Loucy (cell line): ENCODE results near the gene ZNF608.

Experiments used
- H2AFZ ChIP-seq: fragments of 200-600 bp; sonication (generic); 2 replicates; pipeline ENCODE4 v1.6.0; 2016; ENCODE audit warnings: antibody characterized with exemption, mild to moderate bottlenecking, low read length, moderate library complexity
- H3F3A ChIP-seq: fragments of 200-600 bp; 2 replicates; pipeline ENCODE4 v1.6.0; 2016; ENCODE audit warnings: antibody characterized with exemption, low read depth, mild to moderate bottlenecking
- H3K27me3 ChIP-seq: fragments of 200-600 bp; sonication (generic); 2 replicates; pipeline ENCODE4 v1.6.1; 2014; ENCODE audit warnings: low read length, mild to moderate bottlenecking; ENCODE audit not compliant: insufficient read depth, poor library complexity, severe bottlenecking
- H3K36me3 ChIP-seq: fragments of 200-600 bp; sonication (generic); 2 replicates; pipeline ENCODE4 v1.6.1; 2016; ENCODE audit warnings: low read length; ENCODE audit not compliant: insufficient read depth
- H3K4me1 ChIP-seq: fragments of 200-600 bp; sonication (generic); 2 replicates; pipeline ENCODE4 v1.5.1; 2014; ENCODE audit warnings: low read length, mild to moderate bottlenecking; ENCODE audit not compliant: insufficient read depth, poor library complexity, severe bottlenecking
- H3K4me2 ChIP-seq: fragments of 200-600 bp; sonication (generic); 2 replicates; pipeline ENCODE4 v1.6.0; 2014; ENCODE audit warnings: antibody characterized with exemption, low read length, low read depth, mild to moderate bottlenecking; ENCODE audit not compliant: poor library complexity, severe bottlenecking
- H3K4me3 ChIP-seq: fragments of 200-600 bp; sonication (generic); 2 replicates; pipeline ENCODE4 v1.5.1; 2014; ENCODE audit warnings: low read length, mild to moderate bottlenecking, mixed read lengths; ENCODE audit not compliant: poor library complexity, severe bottlenecking
- H3K79me2 ChIP-seq: fragments of 200-600 bp; sonication (generic); 2 replicates; pipeline ENCODE4 v1.6.1; 2014; ENCODE audit warnings: low read length; ENCODE audit not compliant: insufficient read depth
- H3K9ac ChIP-seq: fragments of 200-600 bp; sonication (generic); 2 replicates; pipeline ENCODE4 v1.6.0; 2014; ENCODE audit warnings: mild to moderate bottlenecking, low read depth, low read length, moderate library complexity; ENCODE audit not compliant: poor library complexity, severe bottlenecking
- H3K9me2 ChIP-seq: fragments of 200-600 bp; sonication (generic); replicated peaks from 2 replicates; pipeline ENCODE4 v1.6.1; 2016; ENCODE audit warnings: low read depth, low read length, mixed read lengths
- H3K9me3 ChIP-seq: fragments of 200-600 bp; sonication (generic); 2 replicates; pipeline ENCODE4 v1.6.1; 2014; ENCODE audit warnings: mild to moderate bottlenecking, antibody characterized with exemption, low read length, low read depth; ENCODE audit not compliant: insufficient read depth
- H4K20me1 ChIP-seq: fragments of 200-600 bp; sonication (generic); 2 replicates; pipeline ENCODE4 v1.6.0; 2014; ENCODE audit warnings: antibody characterized with exemption, low read length, mild to moderate bottlenecking; ENCODE audit not compliant: insufficient read depth, poor library complexity, severe bottlenecking
- EZH2phosphoT487 ChIP-seq: fragments of 200-600 bp; IDR thresholded peaks from 2 replicates; pipeline ENCODE4 v1.6.1; 2018; ENCODE audit warnings: antibody characterized with exemption, mild to moderate bottlenecking, moderate library complexity, borderline replicate concordance
- TF ChIP-seq, protein P1 (sequence below): fragments of 200-600 bp; sonication (generic); conservative IDR thresholded peaks from 2 replicates; pipeline ENCODE4 v1.5.1; 2014; ENCODE audit warnings: mild to moderate bottlenecking, antibody characterized with exemption, low read length

The ZNF608 gene

DNA sequence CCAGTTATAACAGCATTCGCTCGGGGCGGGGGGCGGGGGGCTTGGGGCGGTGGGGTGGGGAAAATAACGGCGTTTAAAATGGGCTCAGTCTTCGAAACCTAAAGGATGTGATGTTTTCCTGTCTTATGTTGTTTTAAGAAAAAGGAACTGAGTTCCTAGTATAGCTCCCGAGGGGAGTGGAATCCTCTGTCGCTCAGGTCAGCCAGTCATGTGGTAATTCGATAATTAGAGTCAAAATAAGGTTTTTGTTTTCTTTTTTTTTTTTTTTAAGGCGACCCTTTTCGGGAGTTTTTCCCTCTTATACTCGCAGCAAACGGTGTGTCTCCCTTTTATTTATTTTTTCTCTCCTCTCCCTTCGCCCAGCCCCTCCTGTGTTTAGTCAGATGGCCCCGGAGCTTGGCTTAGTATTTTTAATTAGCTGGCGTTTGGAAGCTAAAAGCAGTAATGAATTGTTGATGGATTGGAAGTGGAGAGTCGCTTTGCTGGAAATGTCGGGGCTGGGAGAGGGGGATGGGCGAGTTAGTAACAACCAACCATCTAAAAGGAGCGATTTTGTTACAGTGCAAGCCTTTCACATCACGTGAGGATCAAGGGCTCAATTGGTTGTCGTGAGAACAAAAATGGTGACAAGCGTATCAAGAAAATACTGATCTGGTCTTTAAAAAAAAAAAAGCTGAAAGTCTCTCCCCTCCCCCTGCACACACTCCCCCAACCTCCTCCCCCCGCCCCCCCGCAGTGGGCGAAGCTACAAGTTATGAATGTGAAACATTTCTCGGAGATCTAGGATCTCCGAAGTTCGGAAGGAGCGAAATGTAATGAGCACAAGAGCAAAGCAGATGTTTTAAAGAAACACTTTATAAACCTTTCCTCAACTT, 714 bp upstream of the ZNF608 start:
- Histone ChIP-seq H3F3A (no peaks in the 10 kb centered on the region), H3K27me3 (peaks cover 11% of the 10 kb centered on the region), H3K36me3 (no peaks in the 10 kb centered on the region), H3K9me3 (no peaks in the 10 kb centered on the region), H3K4me1 (no peaks in the 10 kb centered on the region), H3K4me3 (no peak overlapping the region), H3K4me2 (no peak overlapping the region), H3K79me2 (no peaks in the 10 kb centered on the region), H4K20me1 (no peaks in the 10 kb centered on the region), H3K9me2 (no peaks in the 10 kb centered on the region), H2AFZ (no peak overlapping the region), H3K9ac (no peak overlapping the region)
- no peak for TF ChIP-seq EZH2phosphoT487
- TF ChIP-seq, protein P1, sequence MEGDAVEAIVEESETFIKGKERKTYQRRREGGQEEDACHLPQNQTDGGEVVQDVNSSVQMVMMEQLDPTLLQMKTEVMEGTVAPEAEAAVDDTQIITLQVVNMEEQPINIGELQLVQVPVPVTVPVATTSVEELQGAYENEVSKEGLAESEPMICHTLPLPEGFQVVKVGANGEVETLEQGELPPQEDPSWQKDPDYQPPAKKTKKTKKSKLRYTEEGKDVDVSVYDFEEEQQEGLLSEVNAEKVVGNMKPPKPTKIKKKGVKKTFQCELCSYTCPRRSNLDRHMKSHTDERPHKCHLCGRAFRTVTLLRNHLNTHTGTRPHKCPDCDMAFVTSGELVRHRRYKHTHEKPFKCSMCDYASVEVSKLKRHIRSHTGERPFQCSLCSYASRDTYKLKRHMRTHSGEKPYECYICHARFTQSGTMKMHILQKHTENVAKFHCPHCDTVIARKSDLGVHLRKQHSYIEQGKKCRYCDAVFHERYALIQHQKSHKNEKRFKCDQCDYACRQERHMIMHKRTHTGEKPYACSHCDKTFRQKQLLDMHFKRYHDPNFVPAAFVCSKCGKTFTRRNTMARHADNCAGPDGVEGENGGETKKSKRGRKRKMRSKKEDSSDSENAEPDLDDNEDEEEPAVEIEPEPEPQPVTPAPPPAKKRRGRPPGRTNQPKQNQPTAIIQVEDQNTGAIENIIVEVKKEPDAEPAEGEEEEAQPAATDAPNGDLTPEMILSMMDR: no peak

DNA sequence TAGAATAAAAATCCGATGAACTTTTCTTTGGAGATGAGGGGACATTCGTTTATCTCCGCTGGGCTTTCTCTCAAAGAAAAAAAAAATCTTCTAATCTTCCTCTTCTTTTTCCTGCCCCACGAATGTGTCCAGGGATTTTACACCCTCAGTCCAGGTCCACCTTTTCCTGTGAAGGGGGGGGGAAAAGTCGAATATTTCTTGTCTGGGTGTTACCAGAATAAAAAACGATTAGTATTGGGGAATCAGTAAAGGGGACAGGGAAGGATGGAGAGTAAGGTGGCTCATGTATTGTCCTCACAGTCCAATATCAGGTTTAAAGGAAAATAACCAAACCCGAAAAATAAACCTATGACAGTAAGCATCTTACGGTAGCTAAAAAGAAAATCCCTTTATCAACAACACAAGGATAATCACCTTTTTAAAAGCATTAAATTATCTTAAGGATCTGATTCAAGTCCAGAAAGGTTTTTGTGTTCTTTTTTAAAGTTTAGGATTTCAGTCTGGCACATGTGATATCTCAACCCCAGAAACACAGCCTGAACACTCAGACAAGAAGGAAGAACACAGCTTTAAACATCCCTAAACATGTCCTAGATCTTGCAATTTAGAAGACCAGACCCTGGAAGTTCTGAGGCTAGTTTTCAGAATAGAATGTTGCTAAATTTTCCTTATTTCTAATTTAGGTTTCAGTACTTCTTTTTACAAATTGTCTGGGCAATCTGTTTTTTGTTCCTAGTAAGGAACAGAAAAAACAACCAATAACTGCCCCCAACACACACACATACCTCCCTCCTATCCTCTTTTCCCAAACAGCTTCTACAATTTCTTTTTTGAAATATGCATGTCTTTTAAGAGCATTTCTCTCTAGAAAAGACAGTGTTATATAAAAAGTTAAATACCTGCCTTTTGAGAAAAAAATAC, 1.2 kb downstream of the ZNF608 start:
- Histone ChIP-seq H3K9me3 (no peaks in the 10 kb centered on the region), H3K36me3 (no peaks in the 10 kb centered on the region), H3K4me2 (no peak overlapping the region), H3K4me1 (no peaks in the 10 kb centered on the region), H3K79me2 (no peaks in the 10 kb centered on the region), H3F3A (no peaks in the 10 kb centered on the region), H4K20me1 (no peaks in the 10 kb centered on the region), H3K9me2 (no peaks in the 10 kb centered on the region), H3K4me3 (no peak overlapping the region), H3K27me3 (peaks cover 17% of the 10 kb centered on the region), H2AFZ (no peak overlapping the region), H3K9ac (no peak overlapping the region)
- TF ChIP-seq, protein P1: no peak

DNA sequence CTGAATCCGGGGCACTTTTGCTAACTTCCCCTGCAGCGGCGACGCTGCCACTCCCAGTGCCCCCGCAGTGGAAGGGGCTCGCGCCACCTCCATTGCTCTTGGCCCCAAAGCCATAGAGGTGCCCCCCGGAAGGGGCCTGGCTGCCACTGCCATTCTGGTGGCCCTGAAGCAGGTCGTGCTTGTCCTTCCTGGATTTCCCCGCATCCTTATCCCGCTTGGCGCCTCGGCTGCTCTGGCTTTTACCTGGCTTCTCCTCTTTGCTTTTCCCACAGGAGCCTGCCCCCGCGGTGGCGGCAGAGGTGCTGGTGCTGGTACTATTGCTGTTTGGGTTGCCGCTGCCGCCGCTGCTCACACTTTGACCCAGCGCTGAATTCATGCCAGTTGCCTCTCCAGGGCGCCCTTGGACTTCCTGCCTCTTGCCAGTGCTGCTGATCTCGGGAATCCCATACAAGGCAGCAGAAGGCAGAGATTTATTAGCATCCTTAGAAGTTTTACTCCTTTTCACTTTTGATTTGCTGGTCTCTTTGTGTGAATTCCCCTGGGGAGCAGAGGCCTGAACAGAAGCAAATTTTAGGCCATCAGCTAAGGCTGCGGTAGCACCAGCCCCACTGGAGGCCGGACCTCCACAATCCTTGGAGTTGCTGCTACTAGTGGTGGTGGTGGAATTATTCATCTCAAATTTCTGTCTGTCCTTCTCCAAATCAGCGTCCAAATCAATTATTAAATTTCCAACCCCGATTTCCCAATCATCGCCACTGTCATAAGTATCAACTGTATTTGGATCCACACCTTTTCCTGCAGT, 2.1 kb downstream of the ZNF608 start:
- Histone ChIP-seq H3K4me2 (no peak overlapping the region), H3K9me2 (no peaks in the 10 kb centered on the region), H3K27me3 (peaks cover 17% of the 10 kb centered on the region), H3F3A (no peaks in the 10 kb centered on the region), H3K4me1 (no peaks in the 10 kb centered on the region), H3K79me2 (no peaks in the 10 kb centered on the region), H3K36me3 (no peaks in the 10 kb centered on the region), H3K9ac (no peak overlapping the region), H3K9me3 (no peaks in the 10 kb centered on the region), H3K4me3 (no peak overlapping the region), H2AFZ (no peak overlapping the region), H4K20me1 (no peaks in the 10 kb centered on the region)
- TF ChIP-seq, protein P1: no peak
- TF ChIP-seq EZH2phosphoT487: no peak
